Measurements from ENCODE around the gene PXMP4.
"Not testable (repeated sequence)": the region's sequence is repeated elsewhere in the genome, so short reads cannot be mapped to it uniquely, and the experiment has no call there.

PXMP4 gene

GRCh38 chr20:33719989-33720709 is at the start of gene PXMP4:
PXMP4 (minus strand) TSS chr20:33720310; CDS start chr20:33720207, 103 bp downstream.
- DNase-seq = peak; percentile 76

DNA sequence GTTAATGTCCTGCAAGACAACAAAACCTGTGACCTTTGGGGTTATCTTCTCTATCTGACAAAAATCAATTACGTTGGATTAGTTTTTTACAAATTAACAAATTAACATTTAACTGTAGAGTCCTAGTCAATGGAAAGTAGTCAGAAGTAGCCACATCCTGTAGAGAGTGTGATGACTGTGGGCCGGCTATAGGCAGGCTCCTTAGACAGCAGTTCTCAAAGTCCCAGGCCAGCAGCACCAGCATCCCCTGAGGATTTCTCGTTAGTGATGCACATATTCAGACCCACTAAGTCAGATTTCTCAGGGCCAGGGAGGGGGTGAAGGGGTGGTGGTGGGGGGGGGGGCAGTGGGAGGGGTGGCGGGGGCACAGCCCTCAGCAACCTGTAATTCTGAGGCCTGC is 48.9 kb upstream of the PXMP4 start:
- DNase-seq = no peak

GRCh38 chr20:33767777-33768138 is 47.6 kb upstream of the PXMP4 start:
- no peak for DNase-seq

GRCh38 chr20:33766686-33767085 is 46.6 kb upstream of the PXMP4 start:
- DNase-seq = no peak

- no peak for DNase-seq
Observed at GRCh38 chr20:33765592-33765991, 45.5 kb upstream of the PXMP4 start.

- DNase-seq = no peak
Observed at GRCh38 chr20:33765099-33765498, 45.0 kb upstream of the PXMP4 start.

- no peak for DNase-seq
Observed at GRCh38 chr20:33761698-33762250, 41.7 kb upstream of the PXMP4 start.

- no peak for DNase-seq
Observed at GRCh38 chr20:33757458-33757857, 37.3 kb upstream of the PXMP4 start.

GRCh38 chr20:33757046-33757445 is 36.9 kb upstream of the PXMP4 start:
- DNase-seq = no peak

DNA sequence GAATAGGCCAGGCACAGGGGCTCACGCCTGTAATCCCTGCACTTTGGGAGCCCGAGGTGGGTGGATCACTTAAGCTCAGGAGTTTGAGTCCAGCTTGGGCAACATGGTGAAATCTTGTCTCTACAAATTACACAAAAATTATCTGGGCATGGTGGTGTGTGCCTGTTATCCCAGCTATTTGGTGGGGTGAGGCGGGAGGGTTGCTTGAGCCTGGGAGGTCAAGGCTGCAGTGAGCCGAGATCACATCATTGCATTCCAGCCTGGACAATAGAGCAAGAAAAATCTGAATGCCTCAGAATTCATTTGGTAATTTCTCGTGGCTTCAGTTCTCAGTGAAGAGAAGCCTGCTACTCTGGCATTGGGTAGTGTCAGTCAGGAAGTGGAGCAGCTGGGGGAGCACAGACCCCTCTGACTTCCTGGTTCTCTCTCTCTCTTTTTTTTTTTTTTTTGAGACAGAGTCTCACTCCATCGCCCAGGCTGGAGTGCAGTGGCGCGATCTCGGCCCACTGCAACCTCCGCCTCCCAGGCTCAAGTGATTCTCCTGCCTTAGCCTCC is 35.9 kb upstream of the PXMP4 start:
- DNase-seq = not testable (repeated sequence)

GRCh38 chr20:33753763-33754162 is 33.7 kb upstream of the PXMP4 start:
- no peak for DNase-seq

DNA sequence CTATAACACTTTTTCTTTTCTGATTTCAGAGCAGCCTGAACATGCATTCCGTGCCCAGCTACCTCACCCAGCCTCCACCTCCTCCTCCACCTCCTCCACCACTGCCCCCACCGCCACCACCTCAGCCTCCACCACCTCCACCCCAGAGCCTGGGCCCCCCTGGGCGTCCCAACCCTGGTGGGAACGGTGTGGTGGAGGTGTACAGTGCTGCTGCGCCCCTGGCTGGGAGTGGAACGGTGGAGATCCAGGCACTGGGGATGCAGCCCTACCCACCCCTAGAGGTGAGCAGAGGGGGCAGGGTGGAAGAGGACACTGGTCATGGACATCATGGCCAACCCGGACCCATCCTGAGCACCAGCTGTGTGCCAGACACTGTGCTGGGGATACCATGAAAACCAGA is 33.0 kb upstream of the PXMP4 start:
- DNase-seq = no peak

DNA sequence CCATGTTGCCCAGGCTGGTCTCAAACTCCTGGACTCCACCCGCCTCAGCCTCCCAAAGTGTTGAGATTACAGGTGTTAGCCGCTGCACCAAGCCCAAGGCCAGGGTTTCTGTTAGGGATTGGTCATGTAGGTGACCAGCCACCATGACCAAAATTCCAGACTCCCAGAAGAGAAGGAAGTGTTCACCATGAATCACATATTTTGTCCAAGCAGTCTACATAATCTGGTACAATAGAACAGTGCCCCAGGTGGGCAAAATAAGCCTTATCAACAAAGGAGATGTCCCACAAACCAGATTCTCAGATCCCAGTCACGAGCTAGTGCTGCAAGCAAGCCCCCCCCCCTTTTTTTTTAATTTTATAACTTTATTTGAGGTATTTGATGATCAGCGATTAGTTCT is 31.7 kb upstream of the PXMP4 start:
- no peak for DNase-seq

DNA sequence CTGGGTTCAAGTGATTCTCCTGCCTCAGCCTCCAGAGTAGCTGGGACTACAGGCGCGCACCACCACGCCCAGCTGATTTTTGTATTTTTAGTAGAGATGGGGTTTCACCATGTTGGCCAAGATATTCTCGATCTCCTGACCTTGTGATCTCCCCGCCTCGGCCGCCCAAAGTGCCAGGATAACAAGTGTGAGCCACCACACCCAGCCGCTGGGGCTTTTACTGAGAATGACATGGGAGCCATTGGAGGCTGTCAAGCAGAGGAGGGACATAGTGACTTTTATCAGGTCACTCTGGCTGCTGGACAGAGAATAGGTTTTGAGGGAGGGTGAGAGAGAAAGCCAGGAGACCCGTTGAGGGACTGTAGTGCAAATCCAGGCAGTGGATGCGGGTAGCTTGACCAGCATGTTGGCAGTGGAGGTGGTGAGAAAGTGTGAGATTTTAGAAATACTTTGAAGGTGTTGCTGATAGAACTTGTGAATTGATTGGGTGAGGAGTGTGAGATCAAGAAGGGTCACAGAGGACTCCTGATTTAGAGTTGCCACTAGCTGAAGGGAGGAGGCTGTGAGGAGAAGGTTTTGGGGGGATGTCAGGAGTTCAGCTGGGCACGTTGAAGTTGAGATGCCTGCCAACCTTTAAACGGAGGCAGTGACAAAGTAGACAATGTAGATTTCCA is 26.4 kb upstream of the PXMP4 start:
- DNase-seq = no peak

DNA sequence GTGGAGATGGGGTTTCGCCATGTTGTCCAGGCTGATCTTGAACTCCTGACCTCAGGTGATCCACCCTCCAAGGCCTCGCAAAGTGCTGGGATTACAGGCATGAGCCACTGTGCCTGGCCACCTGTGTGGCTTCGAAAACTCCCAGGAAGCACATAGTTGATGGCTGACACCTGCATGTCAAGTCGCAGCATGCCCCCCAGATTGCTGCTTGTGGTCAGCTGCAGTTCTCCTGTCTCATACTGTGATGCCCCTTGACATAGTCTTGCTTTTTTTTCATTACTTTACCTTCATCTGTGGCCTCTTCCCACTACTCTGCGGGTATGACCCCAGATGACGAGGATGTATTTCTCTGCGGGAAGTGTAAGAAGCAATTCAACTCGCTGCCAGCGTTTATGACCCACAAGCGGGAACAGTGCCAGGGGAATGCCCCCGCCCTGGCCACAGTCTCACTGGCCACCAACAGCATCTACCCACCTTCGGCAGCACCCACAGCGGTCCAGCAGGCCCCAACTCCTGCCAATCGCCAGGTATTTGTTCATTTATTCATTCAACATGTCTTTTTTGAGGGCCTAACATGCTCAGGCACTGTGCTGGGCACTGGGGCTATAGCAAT is 24.8 kb upstream of the PXMP4 start:
- DNase-seq = no peak

DNA sequence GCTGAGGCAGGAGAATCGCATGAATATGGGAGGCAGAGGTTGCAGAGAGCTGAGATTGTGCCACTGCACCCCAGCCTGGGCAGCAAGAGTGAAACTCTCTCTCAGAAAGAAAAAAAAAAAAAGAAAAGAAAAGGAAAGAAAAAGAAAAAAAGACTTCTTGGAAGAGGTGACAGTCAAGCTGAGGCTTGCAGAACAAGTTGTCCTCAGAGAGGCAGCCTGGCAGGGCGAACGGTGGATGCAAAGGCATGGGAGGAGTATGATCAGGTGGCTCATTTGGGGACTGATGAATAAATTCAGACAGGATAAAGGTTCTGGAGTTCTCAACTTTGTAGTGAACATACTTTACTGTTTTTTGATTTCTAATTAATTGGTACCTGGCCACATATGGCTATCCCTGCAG is 24.1 kb upstream of the PXMP4 start:
- DNase-seq = no peak

DNA sequence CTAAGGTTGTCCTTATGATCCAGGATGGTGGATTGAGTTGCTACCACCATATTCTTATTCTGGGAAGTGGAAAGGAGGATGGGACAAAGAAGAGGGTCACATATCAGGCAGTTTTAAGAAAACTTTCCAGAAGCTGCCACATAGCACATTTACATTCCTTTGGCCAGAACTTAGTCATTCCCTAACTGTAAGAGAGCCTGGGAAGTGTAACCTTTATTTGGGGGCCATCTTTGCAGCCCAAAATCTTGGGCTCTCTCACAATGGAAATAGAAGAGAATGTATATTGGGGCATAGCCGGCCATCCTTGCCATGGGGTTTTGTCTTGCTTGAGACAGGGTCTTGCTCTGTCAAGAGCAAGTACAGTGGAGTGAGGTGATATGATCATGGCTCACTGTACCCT is 20.1 kb upstream of the PXMP4 start:
- no peak for DNase-seq

DNA sequence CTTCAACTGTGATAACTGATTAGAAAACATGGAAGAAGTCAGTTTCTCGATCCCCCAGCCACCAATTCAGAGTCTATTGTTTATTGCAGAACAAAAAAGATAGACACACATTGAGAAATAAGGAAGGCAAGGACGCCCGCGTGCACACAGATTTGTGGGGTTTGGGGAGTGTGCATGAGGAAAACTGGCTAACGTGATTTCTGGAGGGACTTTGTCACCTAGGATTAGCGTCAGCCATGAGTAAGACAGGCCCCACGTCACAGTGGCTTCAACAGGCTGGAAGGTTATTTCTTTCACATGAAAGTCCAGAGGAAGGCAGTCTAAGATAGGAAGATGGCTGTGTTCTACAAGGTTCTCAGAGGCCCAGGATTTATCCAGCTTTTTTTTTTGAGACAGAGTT is 19.4 kb upstream of the PXMP4 start:
- DNase-seq = no peak

GRCh38 chr20:33736962-33737361 is 16.9 kb upstream of the PXMP4 start:
- no peak for DNase-seq

GRCh38 chr20:33733654-33734576 is 13.8 kb upstream of the PXMP4 start:
- DNase-seq = no peak

- DNase-seq = peak; percentile 94
Observed at GRCh38 chr20:33732166-33732970, 12.3 kb upstream of the PXMP4 start.

DNA sequence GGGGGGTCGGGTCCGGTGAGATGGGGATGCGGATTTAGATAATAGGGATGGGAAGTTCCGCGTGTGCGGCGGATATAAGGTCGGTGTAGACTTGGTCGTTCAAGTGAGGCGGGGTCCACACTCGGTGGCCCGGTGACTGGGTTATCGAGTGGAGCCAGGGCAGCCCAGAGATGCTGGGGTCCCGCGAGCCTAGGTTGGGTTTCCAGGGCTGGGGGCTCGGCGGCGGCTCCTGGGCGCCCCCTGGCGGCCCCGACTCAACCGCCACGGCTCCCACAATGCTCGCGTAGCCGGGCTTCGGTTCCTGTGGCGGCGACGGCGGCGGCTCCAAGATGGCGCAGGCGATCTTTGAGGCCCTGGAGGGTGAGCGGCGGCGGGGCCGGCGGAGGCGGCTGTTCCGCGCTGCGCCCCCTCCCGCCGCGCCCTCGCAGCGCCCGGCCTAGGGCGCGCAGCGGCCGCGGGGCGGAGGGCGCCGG is 11.6 kb upstream of the PXMP4 start, which contains the start of gene ZNF341:
TSS of gene ZNF341 (plus strand) at position 304 of the 473 bp plus-strand sequence. CDS start at position 330, 26 bp downstream.
- no peak for DNase-seq
